Measurements from ENCODE around the gene SIPA1. TPM values are rescaled to one million over a fixed set of nuclear protein-coding genes. Genes with fewer than 3 reads are reported as not detected.
"Not testable (repeated sequence)": the region's sequence is repeated elsewhere in the genome, so short reads cannot be mapped to it uniquely, and the experiment has no call there.

The SIPA1 gene
- total RNA-seq, 2 experiments from 2014 or later = 201 to 205 TPM

GRCh38 chr11:65661599-65662246 is 23.8 kb downstream of the SIPA1 start:
- DNase-seq = no peak
- CTCF ChIA-PET = interaction anchor here (1.6 kb wide), 1 partner anchor 9 kb away, joined by 3 read pairs; no protein-coding TSS in a partner anchor
- peaks cover 45% of the 10 kb centered on the region for H3K4me1 Mint-ChIP-seq

GRCh38 chr11:65662247-65662798 is 24.4 kb downstream of the SIPA1 start:
- peaks cover 39% of the 10 kb centered on the region for H3K36me3 Mint-ChIP-seq (ENCODE audit: low read depth)

More at GRCh38 chr11:65661599-65662246, 23.8 kb downstream of the SIPA1 start:
- POLR2A ChIA-PET = interaction anchor here (0.6 to 2.7 kb wide), 12 partner anchors 9 to 197 kb away, joined by 3 to 45 read pairs (median 6); partner anchors contain the start of genes CFL1, KAT5, MUS81 and PCNX3
- peaks cover 45% of the 10 kb centered on the region for H3K36me3 Mint-ChIP-seq (ENCODE audit: low read depth)
- H3K9me3 Mint-ChIP-seq = no peaks in the 10 kb centered on the region
- H3K27ac Mint-ChIP-seq = peak overlapping the region; percentile 75
- no peaks in the 10 kb centered on the region for H3K27me3 Mint-ChIP-seq
- H3K4me3 Mint-ChIP-seq = peak overlapping the region; percentile 83

GRCh38 chr11:65662799-65663638 is 25.1 kb downstream of the SIPA1 start, which contains the start of gene RELA:
TSS of gene RELA (minus strand) at chr11:65662916. CDS start at chr11:65662832, 84 bp downstream.
- H3K27ac Mint-ChIP-seq = peak within 1 kb of the TSS; percentile 93
- CTCF ChIA-PET = interaction anchor here (0.9 to 2.1 kb wide), 9 partner anchors 11 to 348 kb away, joined by 3 to 6 read pairs (median 4); partner anchors contain the start of genes KAT5 and MUS81

More at GRCh38 chr11:65662247-65662798, 24.4 kb downstream of the SIPA1 start:
- no peaks in the 10 kb centered on the region for H3K9me3 Mint-ChIP-seq
- POLR2A ChIA-PET = interaction anchor here (1.0 to 2.7 kb wide), 16 partner anchors 9 to 241 kb away, joined by 3 to 45 read pairs (median 6); partner anchors contain the start of genes CFL1, FAM89B, KAT5 and MUS81
- peak overlapping the region; percentile 75 for H3K27ac Mint-ChIP-seq
- no peak for DNase-seq
- peaks cover 40% of the 10 kb centered on the region for H3K4me1 Mint-ChIP-seq
- H3K4me3 Mint-ChIP-seq = peak overlapping the region; percentile 83
- CTCF ChIA-PET = interaction anchor here (1.0 to 2.1 kb wide), 6 partner anchors 10 to 347 kb away, joined by 3 to 6 read pairs (median 4); partner anchors contain the start of gene KAT5
- no peaks in the 10 kb centered on the region for H3K27me3 Mint-ChIP-seq

GRCh38 chr11:65663639-65664200 is 25.8 kb downstream of the SIPA1 start:
- Mint-ChIP-seq H3K4me3 (peak overlapping the region; percentile 89), H3K27me3 (no peaks in the 10 kb centered on the region), H3K27ac (peak overlapping the region; percentile 93), H3K9me3 (no peaks in the 10 kb centered on the region), H3K4me1 (peaks cover 37% of the 10 kb centered on the region), H3K36me3 (ENCODE audit: low read depth) (peaks cover 25% of the 10 kb centered on the region)
- DNase-seq = peak; percentile 50
- ChIA-PET POLR2A (interaction anchor here (0.7 to 2.7 kb wide), 19 partner anchors 8 to 375 kb away, joined by 3 to 45 read pairs (median 4); partner anchors contain the start of genes CCDC85B, CFL1, FAM89B and KAT5), CTCF (interaction anchor here (0.9 to 2.1 kb wide), 7 partner anchors 12 to 196 kb away, joined by 3 to 6 read pairs (median 5); partner anchors contain the start of genes KAT5 and MUS81)

More at GRCh38 chr11:65662799-65663638, 25.1 kb downstream of the SIPA1 start, which contains the start of gene RELA:
- Mint-ChIP-seq H3K9me3 (no peaks in the 10 kb centered on the region), H3K36me3 (ENCODE audit: low read depth) (peaks cover 32% of the 10 kb centered on the region), H3K4me3 (peak within 1 kb of the TSS; percentile 89), H3K27me3 (no peaks in the 10 kb centered on the region), H3K4me1 (peaks cover 37% of the 10 kb centered on the region)
- POLR2A ChIA-PET = interaction anchor here (0.6 to 2.7 kb wide), 23 partner anchors 9 to 376 kb away, joined by 3 to 45 read pairs (median 4); partner anchors contain the start of genes CCDC85B, CFL1, FAM89B and KAT5
- DNase-seq = peak; percentile 91

GRCh38 chr11:65672180-65672860 is 34.4 kb downstream of the SIPA1 start:
- Mint-ChIP-seq H3K9me3 (no peaks in the 10 kb centered on the region), H3K4me1 (no peaks in the 10 kb centered on the region), H3K36me3 (ENCODE audit: low read depth) (no peaks in the 10 kb centered on the region), H3K27me3 (no peaks in the 10 kb centered on the region), H3K4me3 (no peak overlapping the region), H3K27ac (no peak overlapping the region)
- POLR2A ChIA-PET = interaction anchor here (1.0 to 1.6 kb wide), 2 partner anchors 10 to 199 kb away, joined by 3 to 5 read pairs; partner anchors contain the start of gene RELA
- CTCF ChIA-PET = interaction anchor here (0.9 to 1.8 kb wide), 2 partner anchors 108 to 212 kb away, joined by 3 to 4 read pairs; no protein-coding TSS in a partner anchor
- no peak for DNase-seq

GRCh38 chr11:65672982-65673381 is 35.1 kb downstream of the SIPA1 start:
- Mint-ChIP-seq H3K4me1 (no peaks in the 10 kb centered on the region), H3K4me3 (no peak overlapping the region), H3K27ac (no peak overlapping the region), H3K27me3 (no peaks in the 10 kb centered on the region), H3K36me3 (ENCODE audit: low read depth) (no peaks in the 10 kb centered on the region), H3K9me3 (no peaks in the 10 kb centered on the region)
- no peak for DNase-seq
- POLR2A ChIA-PET = interaction anchor here (1.0 to 1.6 kb wide), 2 partner anchors 10 to 199 kb away, joined by 3 to 5 read pairs; partner anchors contain the start of gene RELA
- CTCF ChIA-PET = interaction anchor here (0.9 to 1.8 kb wide), 2 partner anchors 107 to 211 kb away, joined by 3 to 4 read pairs; no protein-coding TSS in a partner anchor

GRCh38 chr11:65680192-65680743 is 42.4 kb downstream of the SIPA1 start:
- peaks cover 3% of the 10 kb centered on the region for H3K4me1 Mint-ChIP-seq
- no peak overlapping the region for H3K27ac Mint-ChIP-seq
- H3K27me3 Mint-ChIP-seq = peaks cover 10% of the 10 kb centered on the region
- POLR2A ChIA-PET = no interaction called here
- no peak overlapping the region for H3K4me3 Mint-ChIP-seq
- no peaks in the 10 kb centered on the region for H3K36me3 Mint-ChIP-seq (ENCODE audit: low read depth)
- CTCF ChIA-PET = interaction anchor here (1.3 kb wide), 1 partner anchor 91 kb away, joined by 3 read pairs; no protein-coding TSS in a partner anchor
- no peak for DNase-seq
- H3K9me3 Mint-ChIP-seq = no peaks in the 10 kb centered on the region

- CTCF ChIA-PET = interaction anchor here (0.6 kb wide), 1 partner anchor 1081 kb away, joined by 3 read pairs; no protein-coding TSS in a partner anchor
- H3K36me3 Mint-ChIP-seq (ENCODE audit: low read depth); H3K4me1 Mint-ChIP-seq; H3K27ac Mint-ChIP-seq; H3K9me3 Mint-ChIP-seq; POLR2A ChIA-PET; DNase-seq; H3K4me3 Mint-ChIP-seq: not testable (repeated sequence)
- H3K27me3 Mint-ChIP-seq = peaks cover 17% of the 10 kb centered on the region
Measured at GRCh38 chr11:65683480-65683879, 45.6 kb downstream of the SIPA1 start.

- no peaks in the 10 kb centered on the region for H3K36me3 Mint-ChIP-seq (ENCODE audit: low read depth)
- H3K27ac Mint-ChIP-seq = no peak overlapping the region
- peaks cover 20% of the 10 kb centered on the region for H3K27me3 Mint-ChIP-seq
- ChIA-PET POLR2A (no interaction called here), CTCF (no interaction called here)
- no peaks in the 10 kb centered on the region for H3K4me1 Mint-ChIP-seq
- no peak overlapping the region for H3K4me3 Mint-ChIP-seq
- DNase-seq = no peak
- no peaks in the 10 kb centered on the region for H3K9me3 Mint-ChIP-seq
Measured at GRCh38 chr11:65685981-65686380, 48.1 kb downstream of the SIPA1 start.

GRCh38 chr11:65691847-65692246 is 53.9 kb downstream of the SIPA1 start:
- not testable (repeated sequence) for H3K9me3 Mint-ChIP-seq; H3K27me3 Mint-ChIP-seq; H3K27ac Mint-ChIP-seq; H3K4me1 Mint-ChIP-seq; H3K4me3 Mint-ChIP-seq; DNase-seq; H3K36me3 Mint-ChIP-seq (ENCODE audit: low read depth)
- ChIA-PET POLR2A (interaction anchor here (0.6 kb wide), 1 partner anchor 14 kb away, joined by 3 read pairs; no protein-coding TSS in a partner anchor), CTCF (interaction anchor here (1.0 to 6.6 kb wide), 4 partner anchors 14 to 353 kb away, joined by 3 to 25 read pairs (median 3); partner anchors contain the start of gene KAT5)

GRCh38 chr11:65692367-65692766 is 54.5 kb downstream of the SIPA1 start:
- H3K9me3 Mint-ChIP-seq = no peaks in the 10 kb centered on the region
- H3K4me1 Mint-ChIP-seq = peaks cover 2% of the 10 kb centered on the region
- CTCF ChIA-PET = interaction anchor here (1.0 to 6.6 kb wide), 4 partner anchors 13 to 352 kb away, joined by 3 to 25 read pairs (median 3); partner anchors contain the start of gene KAT5
- no peak overlapping the region for H3K27ac Mint-ChIP-seq
- H3K27me3 Mint-ChIP-seq = peaks cover 5% of the 10 kb centered on the region
- DNase-seq = no peak
- no peaks in the 10 kb centered on the region for H3K36me3 Mint-ChIP-seq (ENCODE audit: low read depth)
- POLR2A ChIA-PET = interaction anchor here (0.6 kb wide), 1 partner anchor 14 kb away, joined by 3 read pairs; no protein-coding TSS in a partner anchor
- H3K4me3 Mint-ChIP-seq = no peak overlapping the region
